AG09319 (cell line): ENCODE measurements around the gene LILRB2.
"Not testable (repeated sequence)": the region's sequence is repeated elsewhere in the genome, so short reads cannot be mapped to it uniquely, and the experiment has no call there.

Source experiments
- DNase-seq: peaks from one replicate; pipeline ENCODE4 v3.0.0-alpha.2; 2010; ENCODE audit warnings: low read depth; ENCODE audit errors: extremely low read depth
- CTCF ChIP-seq: IDR thresholded peaks from 2 replicates; pipeline ENCODE4 v1.5.1; 2011; ENCODE audit warnings: low read depth, mild to moderate bottlenecking, inconsistent platforms, low read length, moderate library complexity

Gene LILRB2

DNA sequence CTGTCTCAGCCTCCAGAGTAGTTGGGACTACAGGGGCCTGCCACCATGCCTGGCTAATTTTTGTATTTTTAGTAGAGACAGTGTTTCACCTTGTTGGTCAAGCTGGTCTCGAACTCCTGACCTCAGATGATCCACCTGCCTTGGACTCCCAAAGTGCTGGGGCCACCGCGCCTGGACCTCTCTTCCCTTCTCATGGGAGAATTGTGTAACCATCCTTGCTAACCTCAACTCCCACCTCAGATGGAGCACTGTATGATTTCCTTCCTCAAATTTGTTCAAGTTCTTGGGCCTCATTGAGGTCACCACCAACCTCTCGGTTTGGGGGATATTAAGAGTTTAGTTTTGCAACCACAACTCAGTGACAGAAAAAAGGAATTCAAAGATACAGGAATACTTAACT lies 21.3 kb upstream of the LILRB2 start:
- no peak for TF ChIP-seq CTCF
- no peak for DNase-seq

DNA sequence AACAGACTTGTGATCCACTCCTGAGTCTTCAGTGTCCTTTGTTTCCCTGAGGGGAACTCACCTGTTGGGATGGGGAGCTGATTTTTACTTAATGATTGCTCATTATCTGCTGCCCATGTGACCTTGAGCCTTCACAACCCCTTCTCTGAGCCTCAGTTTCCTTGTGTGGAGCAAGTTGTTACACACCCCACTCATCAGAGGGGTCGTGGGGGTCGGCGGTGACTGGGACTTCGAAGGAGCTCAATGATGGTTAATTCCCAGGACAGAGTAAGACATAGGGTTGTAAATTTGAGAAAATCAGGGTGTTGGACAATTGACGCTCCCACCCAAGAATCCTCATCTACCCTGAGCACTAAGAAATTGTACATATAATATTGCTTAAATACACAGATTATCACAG lies 18.6 kb upstream of the LILRB2 start:
- TF ChIP-seq CTCF = no peak
- no peak for DNase-seq

DNA sequence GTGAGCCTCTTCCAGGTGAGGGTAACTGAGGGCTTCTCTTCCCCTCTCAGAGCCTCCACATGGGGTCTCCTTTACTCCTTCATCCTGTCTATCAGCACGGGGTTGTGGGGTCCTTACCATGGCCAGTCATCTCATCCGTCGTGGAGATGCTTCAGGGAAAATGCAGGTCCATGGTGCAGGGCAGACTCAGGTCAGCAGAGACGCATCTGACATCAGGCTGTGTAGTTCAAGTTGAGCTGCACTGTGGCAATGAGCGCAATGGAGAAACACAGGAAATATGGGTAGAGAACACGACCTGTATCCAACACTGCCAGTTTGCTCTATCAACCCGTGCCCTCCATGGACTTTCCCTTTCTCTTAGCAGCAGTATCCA lies 18.2 kb upstream of the LILRB2 start:
- TF ChIP-seq CTCF = no peak
- DNase-seq = no peak

DNA sequence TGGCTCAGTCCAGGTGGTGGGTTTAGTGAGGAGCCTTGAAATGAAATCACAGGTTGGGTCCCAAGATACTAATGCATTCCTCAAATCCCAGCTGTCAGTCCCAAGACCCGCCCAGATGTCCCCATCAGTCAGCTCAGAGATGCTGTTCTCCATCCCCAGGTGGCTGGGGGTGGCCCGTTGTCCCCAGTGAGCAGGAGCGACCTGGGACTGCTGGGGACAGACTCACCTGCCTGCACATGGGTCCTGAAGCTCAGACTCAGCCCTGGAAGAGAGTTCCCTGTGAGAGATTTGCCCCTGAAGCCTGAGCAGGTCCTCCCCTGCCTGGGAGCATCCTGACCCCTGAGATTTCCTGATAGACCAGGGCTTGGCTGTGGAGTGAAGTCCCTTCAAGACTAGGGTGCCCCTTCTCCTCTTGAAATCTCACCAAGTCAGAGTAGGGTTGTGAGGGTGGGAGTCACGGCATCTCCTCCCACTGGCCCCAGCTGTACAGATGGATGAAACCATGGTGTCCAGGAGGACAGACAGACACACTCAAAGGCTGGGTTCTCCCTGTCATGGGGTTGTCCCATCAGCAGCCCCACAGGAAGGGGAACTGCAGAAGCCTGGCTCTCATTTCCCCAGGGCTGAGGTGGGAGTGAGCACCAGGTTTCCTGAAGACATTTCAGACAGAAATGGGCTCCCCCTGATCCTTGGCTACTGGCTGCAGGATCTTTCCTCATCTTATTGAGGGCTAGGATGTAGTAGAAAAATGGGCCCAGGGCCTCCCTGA lies 17.6 kb upstream of the LILRB2 start:
- no peak for DNase-seq
- TF ChIP-seq CTCF = no peak

DNA sequence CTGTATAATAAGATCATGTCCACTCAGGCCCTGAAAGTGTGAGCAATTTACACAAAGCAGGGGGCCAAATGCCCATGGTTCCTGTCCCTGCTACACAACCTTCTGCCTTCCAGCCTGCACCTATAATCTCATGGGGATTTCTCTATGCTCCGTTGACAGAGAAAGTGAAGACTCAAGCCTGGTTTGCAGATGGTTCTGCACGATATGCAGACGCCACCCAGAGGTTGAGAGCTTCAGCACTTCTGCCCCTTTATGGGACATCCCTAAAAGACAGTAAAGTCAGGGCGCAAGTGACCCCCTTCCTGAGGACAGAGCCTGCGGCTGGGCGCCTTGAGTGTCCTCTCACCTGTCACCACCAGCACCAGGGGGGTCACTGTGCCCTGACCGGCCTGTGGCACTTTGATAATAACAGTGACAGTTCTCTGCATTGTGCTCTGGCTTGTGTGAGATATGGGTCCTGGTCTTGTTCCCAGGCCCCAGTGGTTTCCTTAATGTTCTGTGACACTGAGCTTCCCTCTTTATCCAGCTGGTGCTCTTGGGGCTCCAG lies 16.9 kb upstream of the LILRB2 start:
- no peak for TF ChIP-seq CTCF
- no peak for DNase-seq

DNA sequence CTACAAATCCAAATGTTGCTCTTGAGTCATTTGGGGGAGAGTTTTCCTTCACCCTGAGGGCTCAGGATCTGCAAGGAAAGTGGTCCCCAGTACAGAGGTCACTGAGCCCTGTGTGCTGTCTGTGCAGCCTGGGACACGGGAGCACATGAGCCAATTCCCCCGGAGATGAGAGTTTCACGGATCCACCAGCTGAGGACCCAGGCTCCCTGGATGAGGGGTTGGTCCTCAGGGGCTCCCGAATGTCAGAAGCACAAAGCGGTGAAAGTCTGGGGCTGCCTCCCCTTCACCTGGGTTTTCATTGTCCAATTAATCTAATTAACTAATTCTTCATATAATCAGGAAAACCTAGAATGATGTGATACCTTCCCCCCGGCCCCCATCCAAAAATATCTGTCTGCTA lies 13.6 kb upstream of the LILRB2 start:
- DNase-seq = no peak
- no peak for TF ChIP-seq CTCF

- not testable (repeated sequence) for DNase-seq
Measured at GRCh38 chr19:54289160-54289559, 8.2 kb upstream of the LILRB2 start.

- TF ChIP-seq CTCF = no peak
- DNase-seq = peak; percentile 2
Measured at GRCh38 chr19:54287456-54287855, 6.5 kb upstream of the LILRB2 start.

- DNase-seq = not testable (repeated sequence)
Measured at GRCh38 chr19:54286283-54286682, 5.4 kb upstream of the LILRB2 start.

- DNase-seq = not testable (repeated sequence)
Measured at GRCh38 chr19:54285427-54286056, 4.6 kb upstream of the LILRB2 start.
